Caco-2 (cell line): ENCODE measurements around the gene HK1. TPM values are rescaled to one million over a fixed set of nuclear protein-coding genes. Genes with fewer than 3 reads are reported as not detected.

Source experiments
- BruUV-seq: library from RNA; stranded (reverse); fragments of 400-500 nt; replicated peaks from 2 replicates; lab custom pipeline; 2021; lab: Mats Ljungman, UMichigan
- CTCF ChIA-PET: fragments of 300-600 bp; sonication (Branson Sonifier 250); formaldehyde crosslinking; loops from one replicate; lab custom pipeline; 2022; ENCODE audit warnings: antibody characterized with exemption; lab: Charles Lee
- POLR2A ChIA-PET: fragments of 300-600 bp; sonication (Branson Sonifier 250); formaldehyde crosslinking; loops from one replicate; lab custom pipeline; 2022; ENCODE audit warnings: antibody characterized with exemption; lab: Charles Lee
- DNase-seq, 2 experiments: peaks; one replicate each; pipeline versions ENCODE4 v3.0.0 to v3.0.0-alpha.2; 2020 to 2022
- H3K27me3 ChIP-seq: replicated peaks from 2 replicates; pipeline ENCODE4 v1.6.0; 2011; ENCODE audit warnings: low read length; ENCODE audit not compliant: control insufficient read depth, insufficient read depth
- H3K36me3 ChIP-seq: 2 replicates; pipeline ENCODE4 v1.5.1; 2011; ENCODE audit warnings: low read length; ENCODE audit not compliant: control insufficient read depth, insufficient read depth
- H3K4me1 ChIP-seq: fragments of 250-450 bp; sonication (Bioruptor Pico); 2 replicates; pipeline ENCODE4 v1.5.1; 2020; ENCODE audit warnings: mild to moderate bottlenecking
- H3K4me3 ChIP-seq: 2 replicates; pipeline ENCODE4 v1.5.1; 2011; ENCODE audit warnings: low read depth, mild to moderate bottlenecking, control low read depth, low read length
- H3K9me3 ChIP-seq: fragments of 250-450 bp; sonication (Bioruptor Pico); 2 replicates; pipeline ENCODE4 v1.5.1; 2020; ENCODE audit warnings: mild to moderate bottlenecking, moderate library complexity
- H3K27ac Mint-ChIP-seq: one replicate; pipeline ENCODE4 v1.8.0; 2022; ENCODE audit warnings: mixed read lengths; ENCODE audit not compliant: unreplicated experiment
- H3K27me3 Mint-ChIP-seq: one replicate; pipeline ENCODE4 v1.8.0; 2022; ENCODE audit warnings: mixed read lengths; ENCODE audit not compliant: insufficient read depth, unreplicated experiment
- H3K36me3 Mint-ChIP-seq: one replicate; pipeline ENCODE4 v1.8.0; 2022; ENCODE audit warnings: mild to moderate bottlenecking, mixed read lengths; ENCODE audit not compliant: insufficient read depth, unreplicated experiment
- H3K4me1 Mint-ChIP-seq: one replicate; pipeline ENCODE4 v1.8.0; 2022; ENCODE audit warnings: low read depth, mixed read lengths; ENCODE audit not compliant: unreplicated experiment
- H3K4me3 Mint-ChIP-seq: one replicate; pipeline ENCODE4 v1.8.0; 2022; ENCODE audit warnings: mild to moderate bottlenecking, moderate library complexity, mixed read lengths; ENCODE audit not compliant: unreplicated experiment
- H3K9me3 Mint-ChIP-seq: one replicate; pipeline ENCODE4 v1.8.0; 2022; ENCODE audit warnings: mixed read lengths; ENCODE audit not compliant: unreplicated experiment
- intact Hi-C: fragments of 100-400 bp; cut with micrococcal nuclease; formaldehyde crosslinking; loops from one replicate; pipeline ENCODE4 v1.10.0; 2022; ENCODE audit not compliant: unreplicated experiment
- total RNA-seq: library from RNA; stranded (reverse); gene quantifications from 2 replicates; pipeline ENCODE4 v1.2.3, GENCODE V29; 2022
- TF ChIP-seq, protein P1 (sequence below), 2 experiments: fragments of 200-600 bp in 1 of 2; IDR thresholded peaks; 1 replicate in 1 of 2; 2 replicates in 1 of 2; pipeline versions ENCODE4 v1.5.1 to v1.8.0; 2011 to 2022; ENCODE audit warnings: antibody characterized with exemption in 1 of 2, control low read depth in 1 of 2, inconsistent platforms in 1 of 2, low read depth in 1 of 2, low read length in 1 of 2, mild to moderate bottlenecking in 1 of 2, moderate library complexity in 1 of 2; ENCODE audit not compliant: insufficient read depth in 1 of 2, severe bottlenecking in 1 of 2, unreplicated experiment in 1 of 2

The HK1 gene
- total RNA-seq, 1 experiment from 2014 or later, result 35.4 TPM

DNA sequence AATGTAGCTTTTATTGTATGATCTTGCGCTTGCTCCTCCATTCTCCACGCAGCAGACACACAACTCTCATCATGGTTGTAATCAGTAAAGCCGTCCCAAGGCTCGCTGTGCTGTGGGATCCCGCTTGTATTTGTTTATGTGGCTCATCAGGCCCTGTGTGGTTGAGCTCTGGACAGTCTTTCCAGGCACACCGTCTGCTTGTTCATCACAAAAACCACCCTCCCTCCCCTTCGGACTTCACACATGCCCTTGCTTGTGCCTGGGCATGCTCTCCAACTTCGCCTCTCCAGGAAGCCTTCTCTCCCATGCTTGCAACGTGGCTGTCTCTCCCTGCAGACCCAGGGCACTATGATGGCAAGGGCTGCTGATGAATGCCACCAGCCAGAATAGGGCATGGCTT lies 62.4 kb downstream of the HK1 start:
- peaks cover 36% of the 10 kb centered on the region for H3K4me1 ChIP-seq
- no peaks in the 10 kb centered on the region for H3K27me3 ChIP-seq
- H3K9me3 ChIP-seq, result no peaks in the 10 kb centered on the region
- DNase-seq, result no peak
- Mint-ChIP-seq H3K4me3 (no peak overlapping the region), H3K27ac (no peak overlapping the region), H3K27me3 (no peaks in the 10 kb centered on the region), H3K36me3 (no peaks in the 10 kb centered on the region), H3K9me3 (no peaks in the 10 kb centered on the region), H3K4me1 (peaks cover 27% of the 10 kb centered on the region)
- ChIA-PET CTCF (no interaction called here), POLR2A (no interaction called here)
- BruUV-seq, result no TSS peak
- no peak overlapping the region for H3K4me3 ChIP-seq
- no peaks in the 10 kb centered on the region for H3K36me3 ChIP-seq
- TF ChIP-seq, protein P1, sequence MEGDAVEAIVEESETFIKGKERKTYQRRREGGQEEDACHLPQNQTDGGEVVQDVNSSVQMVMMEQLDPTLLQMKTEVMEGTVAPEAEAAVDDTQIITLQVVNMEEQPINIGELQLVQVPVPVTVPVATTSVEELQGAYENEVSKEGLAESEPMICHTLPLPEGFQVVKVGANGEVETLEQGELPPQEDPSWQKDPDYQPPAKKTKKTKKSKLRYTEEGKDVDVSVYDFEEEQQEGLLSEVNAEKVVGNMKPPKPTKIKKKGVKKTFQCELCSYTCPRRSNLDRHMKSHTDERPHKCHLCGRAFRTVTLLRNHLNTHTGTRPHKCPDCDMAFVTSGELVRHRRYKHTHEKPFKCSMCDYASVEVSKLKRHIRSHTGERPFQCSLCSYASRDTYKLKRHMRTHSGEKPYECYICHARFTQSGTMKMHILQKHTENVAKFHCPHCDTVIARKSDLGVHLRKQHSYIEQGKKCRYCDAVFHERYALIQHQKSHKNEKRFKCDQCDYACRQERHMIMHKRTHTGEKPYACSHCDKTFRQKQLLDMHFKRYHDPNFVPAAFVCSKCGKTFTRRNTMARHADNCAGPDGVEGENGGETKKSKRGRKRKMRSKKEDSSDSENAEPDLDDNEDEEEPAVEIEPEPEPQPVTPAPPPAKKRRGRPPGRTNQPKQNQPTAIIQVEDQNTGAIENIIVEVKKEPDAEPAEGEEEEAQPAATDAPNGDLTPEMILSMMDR (IDR thresholded peaks at IDR 0.05; ENCODE audit: insufficient read depth in 1 of 2, low read depth in 1 of 2, low read length in 1 of 2, severe bottlenecking in 1 of 2, unreplicated experiment in 1 of 2), result no peak
- intact Hi-C loops, result no loop called here

DNA sequence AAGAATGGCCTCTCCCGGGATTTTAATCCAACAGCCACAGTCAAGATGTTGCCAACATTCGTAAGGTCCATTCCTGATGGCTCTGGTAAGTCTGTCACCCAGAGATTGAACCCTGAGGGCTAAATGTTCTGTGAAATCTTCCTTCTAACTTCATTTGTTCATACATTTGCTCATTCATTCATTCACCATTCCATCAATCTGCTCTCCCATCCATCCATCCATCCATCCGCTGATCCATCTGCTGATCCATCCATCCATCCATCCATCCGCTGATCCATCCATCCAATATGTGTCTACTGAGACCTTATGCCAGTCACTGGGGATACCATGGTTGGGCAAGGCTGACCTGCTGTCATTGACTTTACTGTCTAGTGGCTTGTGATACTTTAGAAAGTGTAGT lies 65.6 kb downstream of the HK1 start:
- ChIA-PET CTCF (no interaction called here), POLR2A (no interaction called here)
- Mint-ChIP-seq H3K9me3 (no peaks in the 10 kb centered on the region), H3K27me3 (no peaks in the 10 kb centered on the region), H3K36me3 (no peaks in the 10 kb centered on the region), H3K4me3 (no peak overlapping the region), H3K27ac (no peak overlapping the region), H3K4me1 (peaks cover 20% of the 10 kb centered on the region)
- Histone ChIP-seq H3K27me3 (no peaks in the 10 kb centered on the region), H3K4me3 (no peak overlapping the region), H3K9me3 (no peaks in the 10 kb centered on the region), H3K36me3 (no peaks in the 10 kb centered on the region), H3K4me1 (peaks cover 15% of the 10 kb centered on the region)
- intact Hi-C loops, result no loop called here
- BruUV-seq, result no TSS peak
- DNase-seq, result no peak
- TF ChIP-seq, protein P1 (IDR thresholded peaks at IDR 0.05; ENCODE audit: insufficient read depth in 1 of 2, low read depth in 1 of 2, low read length in 1 of 2, severe bottlenecking in 1 of 2, unreplicated experiment in 1 of 2), result no peak

DNA sequence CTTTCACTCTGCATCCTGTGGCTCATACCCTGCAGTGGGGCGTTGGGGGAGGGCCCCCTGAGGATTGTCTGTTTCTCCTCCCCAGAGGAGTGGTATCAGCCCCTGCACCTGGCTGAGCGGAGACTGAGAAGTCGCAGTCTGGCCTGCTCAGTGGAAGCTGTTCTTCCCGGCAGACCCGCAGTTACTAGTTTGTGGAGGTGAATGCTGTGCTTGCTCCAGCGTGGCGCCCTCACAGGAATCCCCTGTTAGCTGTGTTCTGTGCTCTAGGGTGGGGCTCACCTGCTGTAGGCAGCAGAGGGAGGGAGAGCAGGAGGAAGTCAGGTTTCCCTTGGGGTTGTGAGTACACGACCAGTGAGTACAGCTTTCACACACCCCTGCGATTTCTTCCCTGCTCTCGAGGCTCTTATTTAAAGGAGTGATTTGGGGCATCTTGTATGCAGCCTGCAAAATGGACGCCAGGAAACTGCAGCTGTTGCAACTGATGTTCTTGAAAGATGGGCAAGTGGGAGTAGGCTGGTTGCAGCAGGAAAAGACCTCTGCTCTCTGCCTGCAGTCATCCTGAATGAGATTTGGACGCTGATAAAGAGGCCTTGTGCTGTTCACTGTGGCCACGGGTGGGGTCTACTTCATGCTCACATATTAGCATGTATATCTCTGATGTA lies 66.4 kb downstream of the HK1 start:
- no peaks in the 10 kb centered on the region for H3K9me3 Mint-ChIP-seq
- DNase-seq, result no peak
- intact Hi-C loops, result no loop called here
- ChIA-PET CTCF (interaction anchor here (0.9 kb wide), 1 partner anchor 41 kb away, joined by 3 read pairs; no protein-coding TSS in a partner anchor), POLR2A (no interaction called here)
- H3K27me3 ChIP-seq, result no peaks in the 10 kb centered on the region
- H3K36me3 Mint-ChIP-seq, result peaks cover 2% of the 10 kb centered on the region
- H3K4me3 Mint-ChIP-seq, result no peak overlapping the region
- no peak overlapping the region for H3K27ac Mint-ChIP-seq
- peaks cover 18% of the 10 kb centered on the region for H3K4me1 Mint-ChIP-seq
- peaks cover 6% of the 10 kb centered on the region for H3K4me1 ChIP-seq
- TF ChIP-seq, protein P1 (IDR thresholded peaks at IDR 0.05; ENCODE audit: insufficient read depth in 1 of 2, low read depth in 1 of 2, low read length in 1 of 2, severe bottlenecking in 1 of 2, unreplicated experiment in 1 of 2), result no peak
- no peak overlapping the region for H3K4me3 ChIP-seq
- H3K36me3 ChIP-seq, result no peaks in the 10 kb centered on the region
- H3K9me3 ChIP-seq, result no peaks in the 10 kb centered on the region
- no peaks in the 10 kb centered on the region for H3K27me3 Mint-ChIP-seq
- no TSS peak for BruUV-seq
